OCI-LY7 (cell line): ENCODE data around the gene CDC25A.

Experiments used
- CTCF ChIP-seq: fragments of 200-600 bp; sonication (generic); conservative IDR thresholded peaks from 2 replicates; pipeline ENCODE4 v1.5.1; 2014; ENCODE audit warnings: mild to moderate bottlenecking, antibody characterized with exemption, low read length, moderate library complexity, mixed read lengths
- EZH2phosphoT487 ChIP-seq: fragments of 200-600 bp; sonication (generic); IDR thresholded peaks from 2 replicates; pipeline ENCODE4 v1.6.1; 2018; ENCODE audit warnings: low read depth, borderline replicate concordance, mild to moderate bottlenecking, mixed run types, antibody characterized with exemption, low read length, moderate library complexity, mixed read lengths

- no peak for TF ChIP-seq CTCF
- no peak for TF ChIP-seq EZH2phosphoT487
Observed at GRCh38 chr3:48130321-48130904, 57.8 kb downstream of the CDC25A start.
